Rectal smooth muscle tissue (tissue), 1 donor: ENCODE measurements around the gene EVC2.
A peak's percentile ranks its signal among the peaks of the same experiment; 100 is the strongest.

Experiments
- H3K27ac ChIP-seq: one replicate; pipeline ENCODE4 v1.7.0; 2013; ENCODE audit warnings: low read depth, low read length, inconsistent platforms
- H3K27me3 ChIP-seq: one replicate; pipeline ENCODE4 v1.7.0; 2013; ENCODE audit warnings: low read length; ENCODE audit not compliant: control insufficient read depth, insufficient read depth
- H3K36me3 ChIP-seq: one replicate; pipeline ENCODE4 v1.7.0; 2013; ENCODE audit warnings: low read length; ENCODE audit not compliant: control insufficient read depth, insufficient read depth
- H3K4me1 ChIP-seq: one replicate; pipeline ENCODE4 v1.7.0; 2013; ENCODE audit warnings: low read length; ENCODE audit not compliant: control insufficient read depth, insufficient read depth
- H3K4me3 ChIP-seq: one replicate; pipeline ENCODE4 v1.7.0; 2013; ENCODE audit warnings: low read length
- H3K9ac ChIP-seq: one replicate; pipeline ENCODE4 v1.7.0; 2013; ENCODE audit warnings: low read length

Gene EVC2

GRCh38 chr4:5707366-5707765, 993 bp downstream of the EVC2 start:
- Histone ChIP-seq H3K27me3 (no peaks in the 10 kb centered on the region), H3K9ac (peak overlapping the region; percentile 16), H3K4me1 (peaks cover 15% of the 10 kb centered on the region), H3K27ac (no peak overlapping the region), H3K36me3 (no peaks in the 10 kb centered on the region), H3K4me3 (peak overlapping the region; percentile 69)

- Histone ChIP-seq H3K9ac (no peak overlapping the region), H3K4me3 (peak overlapping the region; percentile 69), H3K36me3 (no peaks in the 10 kb centered on the region), H3K27ac (no peak overlapping the region), H3K4me1 (peaks cover 11% of the 10 kb centered on the region), H3K27me3 (no peaks in the 10 kb centered on the region)
Measured at GRCh38 chr4:5706486-5707290, 1.7 kb downstream of the EVC2 start.

- peaks cover 11% of the 10 kb centered on the region for H3K4me1 ChIP-seq
- no peak overlapping the region for H3K27ac ChIP-seq
- no peak overlapping the region for H3K9ac ChIP-seq
- no peak overlapping the region for H3K4me3 ChIP-seq
- no peaks in the 10 kb centered on the region for H3K27me3 ChIP-seq
- no peaks in the 10 kb centered on the region for H3K36me3 ChIP-seq
Measured at GRCh38 chr4:5705647-5706320, 2.6 kb downstream of the EVC2 start.

GRCh38 chr4:5704276-5704675, 4.1 kb downstream of the EVC2 start:
- Histone ChIP-seq H3K4me3 (no peak overlapping the region), H3K4me1 (peaks cover 10% of the 10 kb centered on the region), H3K27ac (no peak overlapping the region), H3K36me3 (no peaks in the 10 kb centered on the region), H3K9ac (no peak overlapping the region), H3K27me3 (no peaks in the 10 kb centered on the region)

GRCh38 chr4:5703831-5704230, 4.5 kb downstream of the EVC2 start:
- no peak overlapping the region for H3K4me3 ChIP-seq
- H3K36me3 ChIP-seq: no peaks in the 10 kb centered on the region
- no peak overlapping the region for H3K9ac ChIP-seq
- no peaks in the 10 kb centered on the region for H3K27me3 ChIP-seq
- H3K4me1 ChIP-seq: peaks cover 5% of the 10 kb centered on the region
- H3K27ac ChIP-seq: no peak overlapping the region

GRCh38 chr4:5701971-5702370, 6.4 kb downstream of the EVC2 start:
- H3K27ac ChIP-seq: no peak overlapping the region
- no peak overlapping the region for H3K4me3 ChIP-seq
- no peaks in the 10 kb centered on the region for H3K4me1 ChIP-seq
- no peaks in the 10 kb centered on the region for H3K27me3 ChIP-seq
- H3K36me3 ChIP-seq: no peaks in the 10 kb centered on the region
- no peak overlapping the region for H3K9ac ChIP-seq

- H3K27ac ChIP-seq: no peak overlapping the region
Measured at GRCh38 chr4:5700459-5700858, 7.9 kb downstream of the EVC2 start.

GRCh38 chr4:5696341-5696740, 12.0 kb downstream of the EVC2 start:
- Histone ChIP-seq H3K36me3 (peaks cover 6% of the 10 kb centered on the region), H3K9ac (no peak overlapping the region), H3K27me3 (no peaks in the 10 kb centered on the region), H3K4me1 (no peaks in the 10 kb centered on the region), H3K27ac (no peak overlapping the region), H3K4me3 (no peak overlapping the region)

More at GRCh38 chr4:5700459-5700858, 7.9 kb downstream of the EVC2 start:
- no peaks in the 10 kb centered on the region for H3K27me3 ChIP-seq
- no peaks in the 10 kb centered on the region for H3K4me1 ChIP-seq
- H3K36me3 ChIP-seq: no peaks in the 10 kb centered on the region
- H3K4me3 ChIP-seq: no peak overlapping the region
- no peak overlapping the region for H3K9ac ChIP-seq

GRCh38 chr4:5693871-5694270, 14.5 kb downstream of the EVC2 start:
- H3K36me3 ChIP-seq: peaks cover 6% of the 10 kb centered on the region
- no peak overlapping the region for H3K27ac ChIP-seq
- no peak overlapping the region for H3K4me3 ChIP-seq
- H3K4me1 ChIP-seq: no peaks in the 10 kb centered on the region
- no peaks in the 10 kb centered on the region for H3K27me3 ChIP-seq
- no peak overlapping the region for H3K9ac ChIP-seq

- Histone ChIP-seq H3K9ac (no peak overlapping the region), H3K36me3 (peaks cover 6% of the 10 kb centered on the region), H3K27me3 (no peaks in the 10 kb centered on the region), H3K4me3 (no peak overlapping the region), H3K4me1 (no peaks in the 10 kb centered on the region), H3K27ac (no peak overlapping the region)
Measured at GRCh38 chr4:5691491-5692132, 16.7 kb downstream of the EVC2 start.

GRCh38 chr4:5689065-5689464, 19.3 kb downstream of the EVC2 start:
- H3K9ac ChIP-seq: no peak overlapping the region
- no peaks in the 10 kb centered on the region for H3K4me1 ChIP-seq
- H3K4me3 ChIP-seq: no peak overlapping the region
- no peaks in the 10 kb centered on the region for H3K27me3 ChIP-seq
- H3K27ac ChIP-seq: no peak overlapping the region
- peaks cover 16% of the 10 kb centered on the region for H3K36me3 ChIP-seq

- no peak overlapping the region for H3K27ac ChIP-seq
- H3K36me3 ChIP-seq: peaks cover 14% of the 10 kb centered on the region
- no peaks in the 10 kb centered on the region for H3K27me3 ChIP-seq
- H3K9ac ChIP-seq: no peak overlapping the region
- H3K4me1 ChIP-seq: no peaks in the 10 kb centered on the region
- no peak overlapping the region for H3K4me3 ChIP-seq
Measured at GRCh38 chr4:5686338-5686737, 22.0 kb downstream of the EVC2 start.
